ENCODE data around the gene NUDT1.

DNA sequence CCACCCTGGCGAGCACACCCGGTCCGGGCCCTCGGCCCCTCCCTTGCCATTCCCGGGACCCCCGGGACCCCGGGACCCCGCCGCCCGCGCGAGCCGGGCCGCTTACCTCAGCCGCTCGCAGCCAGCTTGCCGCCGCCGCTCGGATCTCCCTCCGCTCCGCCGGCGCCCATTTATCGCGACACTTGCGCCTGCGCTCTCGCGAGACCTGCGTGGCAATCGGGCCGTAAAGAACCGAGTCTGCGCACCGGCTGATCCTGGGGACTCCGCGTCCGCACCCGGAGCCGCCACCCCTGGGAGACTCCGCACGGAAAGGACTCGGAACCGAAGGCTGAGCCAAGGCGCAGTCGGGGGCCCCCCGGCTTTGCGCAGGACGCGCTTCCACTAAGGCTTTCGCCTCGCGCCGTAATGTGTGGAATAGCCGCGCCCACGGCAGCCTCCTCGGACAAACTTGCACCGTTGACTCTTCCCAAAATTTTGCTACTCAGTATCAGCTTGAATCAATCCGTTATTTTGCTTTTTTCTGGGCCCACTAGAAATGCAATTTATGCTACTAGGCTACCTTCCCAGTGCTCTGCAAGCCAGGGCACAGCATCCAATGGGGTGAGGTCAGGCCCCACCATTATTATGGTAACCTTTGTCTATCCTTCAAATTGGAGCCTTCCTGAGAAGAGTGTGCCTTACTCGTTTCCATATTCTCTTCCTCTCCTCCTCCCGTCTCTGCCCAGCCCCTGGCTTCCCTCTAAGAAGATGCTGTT is 9.1 kb upstream of the NUDT1 start, which contains the start of gene MAD1L1:
- TF ChIP-seq EZH2 (IDR thresholded peaks at IDR 0.05; ENCODE audit: borderline replicate concordance, low read depth, low read length, poor library complexity, severe bottlenecking) (no peak), CTCF (conservative IDR thresholded peaks at IDR 0.05; ENCODE audit: low read depth, low read length) (no peak)

All from A673 (cell line).